ENCODE results near the gene URI1. TPM values are rescaled to one million over a fixed set of nuclear protein-coding genes. Genes with fewer than 3 reads are reported as not detected.
"Not testable (repeated sequence)": the region's sequence is repeated elsewhere in the genome, so short reads cannot be mapped to it uniquely, and the experiment has no call there.

The URI1 gene
- total RNA-seq, 2 experiments from 2014 or later: 65.9 to 69.8 TPM

DNA sequence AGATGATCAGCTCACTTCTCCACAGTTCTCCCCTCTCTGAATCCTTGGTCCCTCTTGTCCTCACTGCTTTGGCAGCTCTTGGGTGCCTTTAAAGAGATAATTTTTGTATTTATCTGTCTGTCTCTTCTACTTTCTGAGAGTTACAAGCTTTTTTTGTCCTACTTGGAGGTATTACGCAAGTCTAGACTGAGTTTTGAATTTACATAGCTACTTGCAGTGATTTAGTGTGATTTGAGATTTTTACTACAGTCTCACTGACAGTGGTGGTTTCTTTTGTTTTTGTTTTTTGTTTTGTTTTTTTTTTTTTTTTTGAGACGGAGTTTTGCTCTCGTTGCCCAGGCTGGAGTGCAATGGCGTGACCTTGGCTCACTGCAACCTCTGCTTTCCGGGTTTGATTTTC is 22.1 kb downstream of the URI1 start:
- Mint-ChIP-seq H3K27me3 (ENCODE audit: low read depth) (no peaks in the 10 kb centered on the region), H3K4me1 (ENCODE audit: low read depth) (peaks cover 82% of the 10 kb centered on the region), H3K27ac (no peak overlapping the region), H3K9me3 (no peaks in the 10 kb centered on the region), H3K36me3 (ENCODE audit: low read depth) (peaks cover 5% of the 10 kb centered on the region), H3K4me3 (no peak overlapping the region)
- intact Hi-C loops (cut with micrococcal nuclease): no loop called here
- DNase-seq: no peak
- CTCF ChIA-PET: no interaction called here

DNA sequence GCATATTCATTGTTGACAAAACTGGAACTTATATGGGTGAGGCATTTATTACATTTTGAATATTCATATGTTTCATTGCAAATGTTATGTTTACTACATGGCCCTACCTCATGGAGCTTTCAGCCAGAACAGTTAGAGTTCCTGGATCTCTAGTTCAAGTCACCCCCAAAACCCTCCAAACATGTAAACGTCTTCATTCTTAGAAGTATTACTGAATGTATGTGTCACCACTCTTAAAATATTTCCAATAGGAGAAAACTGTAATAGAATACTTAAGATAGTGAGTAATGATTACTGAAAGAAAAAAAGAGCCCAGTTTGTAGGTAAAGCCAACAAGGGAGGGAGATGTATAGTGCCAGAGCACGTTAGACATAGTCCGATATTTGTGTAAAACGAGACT is 23.5 kb downstream of the URI1 start:
- no peak overlapping the region for H3K27ac Mint-ChIP-seq
- intact Hi-C loops (cut with micrococcal nuclease): no loop called here
- H3K4me3 Mint-ChIP-seq: no peak overlapping the region
- no peaks in the 10 kb centered on the region for H3K9me3 Mint-ChIP-seq
- no peaks in the 10 kb centered on the region for H3K27me3 Mint-ChIP-seq (ENCODE audit: low read depth)
- DNase-seq: no peak
- H3K36me3 Mint-ChIP-seq (ENCODE audit: low read depth): peaks cover 4% of the 10 kb centered on the region
- CTCF ChIA-PET: interaction anchor here (1.4 kb wide), 1 partner anchor 8 kb away, joined by 5 read pairs; no protein-coding TSS in a partner anchor
- H3K4me1 Mint-ChIP-seq (ENCODE audit: low read depth): peaks cover 85% of the 10 kb centered on the region

DNA sequence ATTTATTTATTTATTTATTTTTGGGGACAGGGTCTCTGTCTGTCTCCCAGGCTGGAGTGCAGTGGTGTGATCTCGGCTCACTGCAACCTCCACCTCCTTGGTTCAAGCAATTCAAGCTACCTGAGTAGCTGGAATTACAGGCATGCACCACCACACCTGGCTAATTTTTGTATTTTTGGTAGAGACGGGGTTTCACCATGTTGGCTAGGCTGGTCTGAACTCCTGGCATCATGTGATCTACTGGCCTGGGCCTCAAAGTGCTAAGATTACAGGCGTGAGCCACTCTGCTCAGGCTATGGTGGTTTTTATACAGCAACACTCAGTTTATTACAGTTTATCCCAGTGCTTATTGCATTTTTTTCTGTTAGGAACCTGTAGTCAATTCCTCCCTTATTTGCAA is 24.1 kb downstream of the URI1 start:
- H3K27ac Mint-ChIP-seq; DNase-seq; H3K27me3 Mint-ChIP-seq (ENCODE audit: low read depth); H3K9me3 Mint-ChIP-seq; H3K4me3 Mint-ChIP-seq; intact Hi-C loops (cut with micrococcal nuclease); H3K36me3 Mint-ChIP-seq (ENCODE audit: low read depth): not testable (repeated sequence)
- H3K4me1 Mint-ChIP-seq (ENCODE audit: low read depth): peaks cover 86% of the 10 kb centered on the region
- CTCF ChIA-PET: interaction anchor here (0.6 to 2.0 kb wide), 7 partner anchors 9 to 95 kb away, joined by 3 to 11 read pairs (median 4); no protein-coding TSS in a partner anchor

DNA sequence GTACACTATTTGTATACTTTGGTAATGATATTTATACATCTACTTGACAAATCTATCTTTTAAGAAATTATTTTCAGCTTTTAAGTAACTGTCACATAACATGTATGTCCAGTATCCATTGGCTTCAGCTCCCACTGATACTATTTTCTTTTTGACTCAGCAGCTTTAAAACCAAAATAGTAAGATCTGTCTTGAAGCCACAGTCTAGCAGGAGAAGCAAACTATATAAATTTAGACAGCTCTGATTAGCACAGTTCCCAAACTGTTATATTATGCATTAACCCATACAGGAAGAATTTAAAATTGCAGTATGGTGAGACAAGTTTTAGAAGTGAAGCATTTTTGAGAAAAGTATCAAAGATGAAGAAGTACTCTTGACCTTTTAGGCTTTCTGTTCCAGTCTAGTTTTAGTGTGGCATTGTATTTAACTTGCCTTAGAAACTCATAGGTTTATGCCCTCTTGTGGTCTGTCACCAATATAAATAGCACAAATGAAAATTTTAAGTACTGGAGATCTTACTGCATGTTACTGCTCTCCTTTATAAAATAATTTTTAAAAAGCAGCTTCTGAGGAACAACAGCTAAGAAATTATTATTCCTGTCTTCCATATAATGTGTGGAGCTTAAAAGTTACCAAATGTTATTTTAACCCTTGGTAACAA is 24.7 kb downstream of the URI1 start:
- peaks cover 86% of the 10 kb centered on the region for H3K4me1 Mint-ChIP-seq (ENCODE audit: low read depth)
- intact Hi-C loops (cut with micrococcal nuclease): no loop called here
- CTCF ChIA-PET: interaction anchor here (0.6 to 2.0 kb wide), 12 partner anchors 9 to 862 kb away, joined by 3 to 11 read pairs (median 4); no protein-coding TSS in a partner anchor
- H3K36me3 Mint-ChIP-seq (ENCODE audit: low read depth): peaks cover 2% of the 10 kb centered on the region
- no peak for DNase-seq
- no peak overlapping the region for H3K27ac Mint-ChIP-seq
- H3K27me3 Mint-ChIP-seq (ENCODE audit: low read depth): no peaks in the 10 kb centered on the region
- H3K9me3 Mint-ChIP-seq: no peaks in the 10 kb centered on the region
- H3K4me3 Mint-ChIP-seq: no peak overlapping the region

DNA sequence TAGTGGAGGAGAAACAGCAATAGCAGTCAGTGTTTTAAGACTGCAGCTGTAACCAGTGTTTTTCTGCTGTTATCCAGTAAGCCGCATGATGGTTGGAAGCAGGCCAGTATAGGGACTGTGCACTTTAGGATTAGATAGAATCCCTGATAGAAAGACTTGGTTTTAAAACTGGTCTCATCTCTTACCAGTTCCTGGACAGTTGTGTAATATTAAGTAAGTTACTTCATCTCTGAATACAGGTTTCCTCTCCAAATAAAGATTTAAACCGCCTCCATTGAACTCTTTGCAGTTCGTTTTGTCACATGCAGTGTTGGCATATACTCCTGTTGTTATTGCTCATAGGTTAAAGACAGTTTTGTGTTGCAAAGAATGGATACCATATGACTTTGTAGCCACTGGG is 25.6 kb downstream of the URI1 start:
- Mint-ChIP-seq H3K36me3 (ENCODE audit: low read depth) (peaks cover 2% of the 10 kb centered on the region), H3K4me1 (ENCODE audit: low read depth) (peaks cover 85% of the 10 kb centered on the region), H3K4me3 (no peak overlapping the region), H3K9me3 (no peaks in the 10 kb centered on the region), H3K27ac (peak overlapping the region; percentile 30), H3K27me3 (ENCODE audit: low read depth) (no peaks in the 10 kb centered on the region)
- CTCF ChIA-PET: interaction anchor here (0.6 to 2.0 kb wide), 7 partner anchors 10 to 863 kb away, joined by 3 to 11 read pairs (median 3); no protein-coding TSS in a partner anchor
- DNase-seq: no peak
- intact Hi-C loops (cut with micrococcal nuclease): no loop called here

DNA sequence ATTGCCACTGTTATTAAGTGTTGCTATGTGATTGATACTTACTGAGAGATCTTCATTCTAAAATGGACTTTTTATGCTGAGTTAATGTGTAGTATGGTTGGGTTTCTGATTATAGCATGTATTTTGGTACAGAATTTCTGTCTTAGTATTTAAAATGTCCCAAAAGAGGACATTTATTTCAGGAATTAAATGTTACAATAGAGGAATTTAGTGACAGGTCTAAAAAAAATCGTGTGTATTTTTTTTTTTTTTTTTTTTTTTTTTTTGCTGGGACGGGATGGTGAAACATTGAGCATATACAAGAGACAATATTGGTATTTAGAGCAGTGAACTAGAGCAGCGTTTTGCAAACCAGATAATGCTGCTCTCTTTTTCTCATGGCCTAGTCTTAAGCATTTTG is 27.9 kb downstream of the URI1 start:
- DNase-seq: no peak
- no peak overlapping the region for H3K4me3 Mint-ChIP-seq
- CTCF ChIA-PET: no interaction called here
- H3K27me3 Mint-ChIP-seq (ENCODE audit: low read depth): no peaks in the 10 kb centered on the region
- intact Hi-C loops (cut with micrococcal nuclease): no loop called here
- H3K36me3 Mint-ChIP-seq (ENCODE audit: low read depth): peaks cover 4% of the 10 kb centered on the region
- peaks cover 2% of the 10 kb centered on the region for H3K9me3 Mint-ChIP-seq
- H3K27ac Mint-ChIP-seq: no peak overlapping the region
- H3K4me1 Mint-ChIP-seq (ENCODE audit: low read depth): peaks cover 76% of the 10 kb centered on the region

DNA sequence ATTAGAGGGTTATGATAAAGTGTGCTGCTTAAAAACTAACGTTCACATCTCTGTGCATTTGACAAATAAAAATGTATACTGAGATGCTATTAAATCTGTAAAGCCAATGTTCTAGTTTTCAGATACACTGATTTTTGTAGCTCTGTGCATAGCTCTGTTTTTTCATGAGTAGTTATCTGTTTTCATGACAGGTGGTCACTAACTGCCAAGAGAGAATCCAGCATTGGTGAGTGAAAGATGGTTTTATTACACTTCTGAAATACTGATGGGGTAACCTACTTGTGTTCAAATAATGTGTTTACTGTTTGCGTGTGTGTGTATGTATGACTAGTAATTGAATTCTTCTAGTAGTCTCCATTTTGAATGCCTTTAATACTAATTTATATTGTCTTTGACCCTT is 29.0 kb downstream of the URI1 start:
- no peak for DNase-seq
- CTCF ChIA-PET: interaction anchor here (1.1 kb wide), 1 partner anchor 97 kb away, joined by 3 read pairs; no protein-coding TSS in a partner anchor
- Mint-ChIP-seq H3K9me3 (peaks cover 2% of the 10 kb centered on the region), H3K36me3 (ENCODE audit: low read depth) (peaks cover 7% of the 10 kb centered on the region), H3K27me3 (ENCODE audit: low read depth) (no peaks in the 10 kb centered on the region), H3K4me3 (no peak overlapping the region), H3K27ac (no peak overlapping the region), H3K4me1 (ENCODE audit: low read depth) (peaks cover 71% of the 10 kb centered on the region)
- intact Hi-C loops (cut with micrococcal nuclease): no loop called here

DNA sequence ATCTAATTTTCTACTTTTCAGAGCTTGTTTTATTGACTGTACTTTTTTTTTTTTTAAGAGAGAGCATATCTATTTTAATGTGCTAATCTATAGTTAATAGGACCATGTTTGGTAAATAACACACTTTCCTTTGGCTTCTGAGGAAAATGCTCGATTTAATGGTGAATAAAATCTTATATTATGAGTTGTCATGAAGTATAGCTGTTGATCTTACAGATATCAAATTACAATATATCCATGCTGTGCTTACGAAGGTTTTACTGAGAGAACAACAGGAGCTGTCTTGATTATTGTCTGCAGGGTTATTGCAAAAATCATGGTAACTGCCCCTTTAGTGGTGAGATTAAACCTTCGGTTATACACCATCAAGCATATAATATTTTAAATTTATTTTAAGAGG is 29.6 kb downstream of the URI1 start:
- H3K4me1 Mint-ChIP-seq (ENCODE audit: low read depth): peaks cover 71% of the 10 kb centered on the region
- H3K4me3 Mint-ChIP-seq: no peak overlapping the region
- no peaks in the 10 kb centered on the region for H3K27me3 Mint-ChIP-seq (ENCODE audit: low read depth)
- CTCF ChIA-PET: no interaction called here
- no peak overlapping the region for H3K27ac Mint-ChIP-seq
- no peak for DNase-seq
- H3K9me3 Mint-ChIP-seq: peaks cover 2% of the 10 kb centered on the region
- peaks cover 7% of the 10 kb centered on the region for H3K36me3 Mint-ChIP-seq (ENCODE audit: low read depth)
- intact Hi-C loops (cut with micrococcal nuclease): no loop called here

DNA sequence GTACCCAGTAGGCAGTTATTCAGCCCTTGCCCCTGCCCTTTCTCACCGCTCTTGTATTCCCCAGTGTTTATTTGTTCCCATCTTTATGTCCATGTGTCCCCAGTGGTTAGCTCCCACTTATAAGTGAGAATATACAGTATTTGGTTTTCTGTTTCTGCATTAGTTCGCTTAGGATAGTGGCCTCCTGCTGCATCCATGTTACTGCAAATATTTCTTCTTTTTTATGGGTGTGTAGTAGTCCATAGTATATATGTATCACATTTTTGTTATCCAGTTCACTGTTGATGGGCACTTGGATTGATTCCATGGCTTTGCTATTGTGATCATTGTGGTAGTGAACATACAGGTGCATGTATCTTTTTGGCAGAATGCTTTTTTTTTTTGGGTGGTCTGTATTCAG is 32.7 kb downstream of the URI1 start:
- peaks cover 5% of the 10 kb centered on the region for H3K36me3 Mint-ChIP-seq (ENCODE audit: low read depth)
- intact Hi-C loops (cut with micrococcal nuclease): no loop called here
- H3K9me3 Mint-ChIP-seq: peaks cover 2% of the 10 kb centered on the region
- CTCF ChIA-PET: no interaction called here
- H3K4me1 Mint-ChIP-seq (ENCODE audit: low read depth): peaks cover 59% of the 10 kb centered on the region
- no peak for DNase-seq
- no peaks in the 10 kb centered on the region for H3K27me3 Mint-ChIP-seq (ENCODE audit: low read depth)
- H3K27ac Mint-ChIP-seq: no peak overlapping the region
- no peak overlapping the region for H3K4me3 Mint-ChIP-seq

DNA sequence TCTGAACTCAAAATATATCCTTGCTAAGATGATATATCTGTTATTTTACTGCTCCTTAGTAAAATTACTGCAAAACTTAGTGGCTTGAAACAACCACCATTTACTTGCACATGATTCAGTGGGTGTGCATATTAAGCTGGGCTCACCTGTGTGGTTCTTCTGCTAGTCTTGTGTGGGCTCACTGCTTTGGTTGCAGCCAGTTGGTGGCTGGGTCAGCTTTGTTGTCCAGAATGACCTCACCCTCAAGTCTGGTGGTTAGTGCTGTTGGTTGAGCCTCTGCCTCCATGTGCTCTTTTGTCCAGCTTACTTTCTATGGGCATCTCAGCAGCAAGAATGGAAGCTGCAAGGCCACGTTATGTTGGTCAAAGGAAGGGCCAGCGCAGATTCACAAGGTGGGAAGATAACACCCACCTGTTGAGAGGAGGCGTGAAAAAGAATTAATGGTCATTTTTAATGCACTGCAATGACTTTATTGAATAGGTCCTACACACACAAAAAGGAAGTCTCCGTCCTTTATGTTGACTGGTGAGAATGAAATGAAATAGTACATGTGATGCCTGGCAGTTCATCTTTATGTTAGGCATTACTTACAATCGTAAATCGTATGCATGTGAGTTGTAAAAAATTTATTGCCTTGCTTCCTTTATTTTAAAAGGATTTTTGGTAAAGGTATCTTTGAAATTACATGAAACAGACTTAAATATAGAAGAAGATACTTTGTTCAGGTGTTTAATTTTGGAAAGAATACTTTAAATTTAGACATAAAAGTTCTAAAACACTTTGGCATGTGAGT is 34.3 kb downstream of the URI1 start:
- Mint-ChIP-seq H3K27ac (no peak overlapping the region), H3K9me3 (peaks cover 2% of the 10 kb centered on the region), H3K36me3 (ENCODE audit: low read depth) (peaks cover 5% of the 10 kb centered on the region), H3K27me3 (ENCODE audit: low read depth) (no peaks in the 10 kb centered on the region), H3K4me3 (no peak overlapping the region), H3K4me1 (ENCODE audit: low read depth) (peaks cover 56% of the 10 kb centered on the region)
- intact Hi-C loops (cut with micrococcal nuclease): no loop called here
- CTCF ChIA-PET: interaction anchor here (0.6 kb wide), 1 partner anchor 10 kb away, joined by 5 read pairs; no protein-coding TSS in a partner anchor
- no peak for DNase-seq

DNA sequence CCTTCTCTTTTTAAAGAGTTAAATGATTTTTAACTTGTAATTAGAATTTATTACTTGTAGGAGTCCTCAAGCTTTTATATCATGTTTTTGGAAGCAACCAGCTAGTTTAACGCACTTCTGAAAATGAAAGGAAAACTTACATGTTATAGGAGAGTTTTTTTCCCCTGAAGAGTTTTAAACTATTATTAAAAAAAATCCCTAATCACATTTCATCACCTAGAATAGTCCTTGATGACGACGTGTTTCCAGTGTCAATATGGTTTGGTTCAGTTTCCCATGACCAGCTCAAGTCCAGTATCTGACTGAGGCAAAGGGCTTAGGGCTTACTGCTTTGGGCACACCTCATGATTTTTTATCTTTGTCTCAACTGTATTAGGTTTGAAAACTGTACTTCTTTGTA is 36.0 kb downstream of the URI1 start:
- Mint-ChIP-seq H3K27me3 (ENCODE audit: low read depth) (no peaks in the 10 kb centered on the region), H3K9me3 (peaks cover 2% of the 10 kb centered on the region), H3K4me1 (ENCODE audit: low read depth) (peaks cover 53% of the 10 kb centered on the region), H3K36me3 (ENCODE audit: low read depth) (peaks cover 5% of the 10 kb centered on the region), H3K27ac (no peak overlapping the region), H3K4me3 (peak overlapping the region; percentile 12)
- intact Hi-C loops (cut with micrococcal nuclease): loop anchor here (1.0 kb wide), 1 partner anchor 33 kb away; no protein-coding TSS in a partner anchor
- peak; percentile 11 for DNase-seq
- CTCF ChIA-PET: interaction anchor here (1.0 to 1.1 kb wide), 2 partner anchors 11 to 20 kb away, joined by 3 to 6 read pairs; no protein-coding TSS in a partner anchor

DNA sequence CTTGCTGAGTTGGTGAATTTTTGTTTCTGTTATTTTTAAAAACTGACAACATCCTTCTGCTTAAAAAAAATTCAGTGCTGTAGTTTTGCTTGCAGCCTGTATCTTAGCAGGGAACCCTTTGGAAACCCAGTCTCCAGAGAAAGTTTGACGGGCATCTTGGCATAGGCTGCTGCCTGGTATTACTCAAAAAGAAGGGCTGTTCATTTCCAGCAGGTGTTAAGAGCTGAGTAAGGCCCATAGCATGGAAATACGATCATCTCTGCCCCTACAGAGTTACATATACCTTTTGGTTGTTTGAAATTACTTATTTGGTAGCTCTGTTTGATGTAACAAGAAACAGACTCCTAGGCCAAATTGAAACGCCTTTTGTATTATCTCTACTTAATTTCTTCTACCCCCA is 41.5 kb downstream of the URI1 start:
- Mint-ChIP-seq H3K27me3 (ENCODE audit: low read depth) (no peaks in the 10 kb centered on the region), H3K4me3 (no peak overlapping the region), H3K9me3 (no peaks in the 10 kb centered on the region), H3K36me3 (ENCODE audit: low read depth) (peaks cover 17% of the 10 kb centered on the region), H3K27ac (no peak overlapping the region), H3K4me1 (ENCODE audit: low read depth) (peaks cover 23% of the 10 kb centered on the region)
- DNase-seq: no peak
- intact Hi-C loops (cut with micrococcal nuclease): no loop called here
- CTCF ChIA-PET: interaction anchor here (1.3 kb wide), 1 partner anchor 17 kb away, joined by 3 read pairs; no protein-coding TSS in a partner anchor

Data from activated naive CD4-positive, alpha-beta T cell treated with anti-CD3 and anti-CD28 coated beads for 36 hours (primary cell).